Left ventricle myocardium inferior (tissue), 1 donor: Measurements from ENCODE around the gene GYPE. TPM values are rescaled to one million over a fixed set of nuclear protein-coding genes. Genes with fewer than 3 reads are reported as not detected.
"Not testable (repeated sequence)": the region's sequence is repeated elsewhere in the genome, so short reads cannot be mapped to it uniquely, and the experiment has no call there.

Source experiments
- DNase-seq: peaks from one replicate; pipeline ENCODE4 v3.0.0-alpha.2; 2020
- H3K27ac ChIP-seq: fragments of 200-600 bp; replicated peaks from 2 replicates; pipeline ENCODE4 v1.8.0; 2021
- H3K27me3 ChIP-seq: fragments of 200-600 bp; 2 replicates; pipeline ENCODE4 v1.8.0; 2021; ENCODE audit warnings: low read depth
- H3K36me3 ChIP-seq: fragments of 200-600 bp; 2 replicates; pipeline ENCODE4 v1.8.0; 2021
- H3K4me1 ChIP-seq: fragments of 200-600 bp; 2 replicates; pipeline ENCODE4 v1.8.0; 2021
- H3K4me3 ChIP-seq: fragments of 200-600 bp; 2 replicates; pipeline ENCODE4 v1.8.0; 2021; ENCODE audit warnings: mild to moderate bottlenecking, moderate library complexity
- H3K9me3 ChIP-seq: fragments of 200-600 bp; replicated peaks from 2 replicates; pipeline ENCODE4 v1.8.0; 2021
- intact Hi-C: fragments of 100-400 bp; cut with micrococcal nuclease; formaldehyde crosslinking; loops from one replicate; pipeline ENCODE4 v1.11.0; 2022
- total RNA-seq: library from RNA; stranded (reverse); fragmentation: NEBNext Ultra II Directional; extraction: Animal tissue kit (Norgen Biotek cat#: 25700); gene quantifications from one replicate; pipeline ENCODE4 v1.2.1, GENCODE V29; 2021
- TF ChIP-seq, protein P1 (sequence below): fragments of 200-600 bp; IDR thresholded peaks from 2 replicates; pipeline ENCODE4 v1.8.0; 2021; ENCODE audit warnings: antibody characterized with exemption, mild to moderate bottlenecking, borderline replicate concordance
- donor health status: DM: no; HTN: yes; CAD: no; lungs with severe emphysema.

GYPE gene
- total RNA-seq, 1 donor from 2014 or later = 0.16 TPM

DNA sequence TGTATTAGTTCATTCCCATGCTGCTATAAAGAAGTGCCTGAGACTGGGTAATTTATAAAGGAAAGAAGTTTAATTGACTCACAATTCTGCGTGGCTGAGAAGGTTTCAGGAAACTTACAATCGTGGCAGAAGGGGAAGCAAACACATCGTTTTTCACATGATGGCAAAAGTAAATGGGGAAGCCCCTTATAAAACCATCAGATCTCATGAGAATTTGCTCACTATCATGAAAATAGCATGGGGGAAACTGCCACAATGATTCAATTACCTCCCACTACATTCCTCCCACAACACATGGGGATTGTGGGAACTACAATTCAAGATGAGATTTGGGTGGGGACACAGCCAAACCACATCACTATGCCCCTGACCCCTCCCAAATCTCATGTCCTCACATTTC lies 35.4 kb downstream of the GYPE start:
- H3K36me3 ChIP-seq, intact Hi-C loops, DNase-seq, H3K4me1 ChIP-seq, H3K27ac ChIP-seq, H3K4me3 ChIP-seq, H3K9me3 ChIP-seq, H3K27me3 ChIP-seq: not testable (repeated sequence)

GRCh38 chr4:143862716-143863115 lies 42.6 kb downstream of the GYPE start:
- H3K9me3 ChIP-seq, H3K4me3 ChIP-seq, intact Hi-C loops, DNase-seq, H3K36me3 ChIP-seq, H3K27ac ChIP-seq, H3K27me3 ChIP-seq, H3K4me1 ChIP-seq: not testable (repeated sequence)

DNA sequence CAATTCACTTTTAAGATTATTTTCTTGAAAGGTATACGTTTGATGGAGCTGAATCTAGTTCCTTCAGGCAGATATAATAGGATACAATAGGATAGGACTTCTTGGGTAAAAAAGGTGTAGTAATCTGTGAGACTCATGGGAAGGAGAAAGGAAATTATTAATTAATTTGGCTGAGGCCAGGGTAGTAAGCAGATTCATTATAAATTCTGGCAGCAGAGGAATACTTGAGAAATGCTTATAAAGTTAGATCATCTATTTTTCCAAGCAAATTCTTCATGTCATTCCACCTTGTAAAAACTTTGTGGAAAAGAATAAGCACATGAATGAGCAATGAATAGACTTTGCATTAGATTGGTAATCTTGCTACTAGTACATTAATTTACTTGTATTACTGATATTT lies 46.9 kb downstream of the GYPE start:
- no peaks in the 10 kb centered on the region for H3K9me3 ChIP-seq
- TF ChIP-seq, protein P1, sequence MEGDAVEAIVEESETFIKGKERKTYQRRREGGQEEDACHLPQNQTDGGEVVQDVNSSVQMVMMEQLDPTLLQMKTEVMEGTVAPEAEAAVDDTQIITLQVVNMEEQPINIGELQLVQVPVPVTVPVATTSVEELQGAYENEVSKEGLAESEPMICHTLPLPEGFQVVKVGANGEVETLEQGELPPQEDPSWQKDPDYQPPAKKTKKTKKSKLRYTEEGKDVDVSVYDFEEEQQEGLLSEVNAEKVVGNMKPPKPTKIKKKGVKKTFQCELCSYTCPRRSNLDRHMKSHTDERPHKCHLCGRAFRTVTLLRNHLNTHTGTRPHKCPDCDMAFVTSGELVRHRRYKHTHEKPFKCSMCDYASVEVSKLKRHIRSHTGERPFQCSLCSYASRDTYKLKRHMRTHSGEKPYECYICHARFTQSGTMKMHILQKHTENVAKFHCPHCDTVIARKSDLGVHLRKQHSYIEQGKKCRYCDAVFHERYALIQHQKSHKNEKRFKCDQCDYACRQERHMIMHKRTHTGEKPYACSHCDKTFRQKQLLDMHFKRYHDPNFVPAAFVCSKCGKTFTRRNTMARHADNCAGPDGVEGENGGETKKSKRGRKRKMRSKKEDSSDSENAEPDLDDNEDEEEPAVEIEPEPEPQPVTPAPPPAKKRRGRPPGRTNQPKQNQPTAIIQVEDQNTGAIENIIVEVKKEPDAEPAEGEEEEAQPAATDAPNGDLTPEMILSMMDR = no peak
- no peaks in the 10 kb centered on the region for H3K4me1 ChIP-seq
- no peaks in the 10 kb centered on the region for H3K27me3 ChIP-seq
- DNase-seq = no peak
- no peak overlapping the region for H3K4me3 ChIP-seq
- no peaks in the 10 kb centered on the region for H3K36me3 ChIP-seq
- H3K27ac ChIP-seq = no peak overlapping the region
- intact Hi-C loops = no loop called here

GRCh38 chr4:143857391-143858336 lies 47.7 kb downstream of the GYPE start:
- H3K27ac ChIP-seq, H3K4me3 ChIP-seq, H3K36me3 ChIP-seq, H3K4me1 ChIP-seq, intact Hi-C loops, H3K27me3 ChIP-seq, H3K9me3 ChIP-seq, DNase-seq: not testable (repeated sequence)

DNA sequence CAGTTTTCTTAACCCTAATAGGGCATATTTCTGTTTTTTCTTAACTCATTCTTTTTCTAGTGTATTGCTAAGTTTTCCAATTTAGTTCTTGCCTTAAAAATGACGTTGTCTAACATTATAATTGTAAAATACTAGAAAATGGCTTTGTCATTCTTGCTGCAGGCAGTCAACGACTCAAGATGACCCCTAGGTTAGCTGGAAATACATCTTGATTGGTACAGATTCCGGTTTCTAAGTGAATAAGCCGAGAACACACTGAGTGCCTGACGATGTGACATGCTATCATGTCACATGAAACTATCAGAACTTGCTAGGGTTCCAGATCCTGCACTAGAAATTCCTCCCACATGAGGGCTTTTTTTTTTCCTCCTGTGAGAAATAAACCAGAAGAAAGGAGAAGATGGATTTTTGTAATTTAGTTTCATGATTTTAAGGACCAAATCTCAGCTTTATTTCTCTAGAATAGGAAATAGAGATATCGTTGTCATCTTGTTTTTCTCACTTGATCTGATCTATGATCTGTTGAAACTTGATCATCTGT lies 49.3 kb downstream of the GYPE start:
- H3K9me3 ChIP-seq, DNase-seq, H3K36me3 ChIP-seq, H3K4me3 ChIP-seq, H3K27me3 ChIP-seq, intact Hi-C loops, H3K27ac ChIP-seq, H3K4me1 ChIP-seq: not testable (repeated sequence)

DNA sequence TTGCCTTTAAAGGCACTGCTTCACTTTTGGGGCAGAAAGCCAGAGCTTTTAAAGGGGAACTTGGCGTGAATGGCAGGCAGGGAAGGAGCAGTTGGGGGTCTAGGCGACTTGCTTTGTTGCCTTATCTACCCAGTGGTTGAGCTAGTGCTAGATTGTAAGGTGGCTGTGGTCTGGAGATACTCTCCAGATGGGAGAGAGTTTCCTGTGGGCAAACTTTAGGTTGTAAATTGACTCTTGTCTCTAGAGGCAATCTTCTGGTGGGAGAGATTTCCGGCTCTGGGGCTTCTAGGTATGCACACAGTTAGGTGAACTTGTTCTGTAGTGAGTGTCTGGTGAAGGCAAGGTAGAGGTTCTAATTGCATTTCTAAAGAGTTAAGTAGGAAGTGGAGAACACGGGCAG lies 50.7 kb downstream of the GYPE start:
- H3K4me3 ChIP-seq, DNase-seq, H3K4me1 ChIP-seq, H3K27ac ChIP-seq, H3K9me3 ChIP-seq, intact Hi-C loops, H3K27me3 ChIP-seq, H3K36me3 ChIP-seq: not testable (repeated sequence)

- H3K4me1 ChIP-seq, H3K27me3 ChIP-seq, H3K27ac ChIP-seq, H3K9me3 ChIP-seq, H3K36me3 ChIP-seq, DNase-seq, H3K4me3 ChIP-seq, intact Hi-C loops: not testable (repeated sequence)
Measured at GRCh38 chr4:143849296-143849695, 56.1 kb downstream of the GYPE start.

DNA sequence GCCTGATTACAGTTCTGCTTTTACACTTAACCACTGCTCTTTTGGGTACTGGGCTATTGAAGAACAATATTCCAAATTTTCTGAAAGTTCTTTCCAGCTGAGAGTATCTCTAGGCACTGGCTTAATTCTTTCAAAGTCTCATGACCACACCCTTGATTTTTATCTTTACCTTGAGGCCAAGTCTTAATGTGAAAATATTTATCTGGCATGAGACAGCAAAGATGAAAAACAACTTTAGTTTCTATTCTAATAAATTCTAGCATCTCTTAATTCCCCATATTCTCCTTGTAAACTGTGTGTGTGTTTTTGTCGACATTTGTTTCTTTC lies 61.9 kb downstream of the GYPE start:
- DNase-seq, intact Hi-C loops, H3K4me1 ChIP-seq, H3K36me3 ChIP-seq, H3K4me3 ChIP-seq, H3K27ac ChIP-seq, H3K27me3 ChIP-seq, H3K9me3 ChIP-seq: not testable (repeated sequence)

DNA sequence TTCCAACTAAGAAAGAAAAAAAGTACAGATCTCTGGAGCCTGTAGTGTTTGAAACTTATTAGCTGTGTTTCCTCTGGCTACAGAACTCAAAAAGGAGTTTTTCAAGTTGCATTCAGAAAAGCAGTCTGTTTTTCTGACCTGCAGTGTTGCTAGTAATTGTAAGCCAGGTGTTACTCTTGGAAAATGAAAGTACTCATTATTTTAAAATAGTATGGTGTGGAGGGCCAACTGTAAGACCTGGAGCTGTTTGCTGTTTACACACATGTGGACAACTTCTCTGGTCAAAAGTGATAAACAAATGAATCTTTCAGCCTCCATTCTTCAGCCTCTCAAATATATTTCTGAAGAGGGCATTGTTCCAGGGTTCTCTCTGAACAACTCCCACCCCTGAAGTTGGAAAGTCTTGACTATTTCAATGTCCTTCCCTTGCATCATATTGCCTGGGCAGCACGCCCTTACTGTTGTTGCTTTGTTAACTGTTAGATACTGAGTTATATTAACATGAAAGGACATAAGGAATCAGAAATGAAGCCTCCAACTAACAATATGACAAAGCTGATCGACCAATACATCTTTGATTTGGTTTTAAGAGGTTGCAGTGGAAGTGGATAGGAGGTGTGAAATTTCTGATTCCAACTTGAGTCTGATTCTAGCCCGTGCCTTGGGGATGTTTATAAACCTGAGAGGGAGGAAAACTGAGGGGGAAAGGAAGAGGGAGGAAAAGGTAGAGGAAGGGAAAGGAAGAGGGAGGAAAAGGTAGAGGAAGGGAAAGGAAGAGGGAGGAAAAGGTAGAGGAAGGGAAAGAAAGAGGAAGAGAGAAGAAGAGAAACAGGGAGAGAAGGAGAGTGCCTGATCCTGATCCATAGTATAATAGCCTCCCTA lies 62.5 kb downstream of the GYPE start:
- H3K36me3 ChIP-seq, H3K9me3 ChIP-seq, H3K4me3 ChIP-seq, H3K27ac ChIP-seq, intact Hi-C loops, H3K27me3 ChIP-seq, DNase-seq, H3K4me1 ChIP-seq: not testable (repeated sequence)

DNA sequence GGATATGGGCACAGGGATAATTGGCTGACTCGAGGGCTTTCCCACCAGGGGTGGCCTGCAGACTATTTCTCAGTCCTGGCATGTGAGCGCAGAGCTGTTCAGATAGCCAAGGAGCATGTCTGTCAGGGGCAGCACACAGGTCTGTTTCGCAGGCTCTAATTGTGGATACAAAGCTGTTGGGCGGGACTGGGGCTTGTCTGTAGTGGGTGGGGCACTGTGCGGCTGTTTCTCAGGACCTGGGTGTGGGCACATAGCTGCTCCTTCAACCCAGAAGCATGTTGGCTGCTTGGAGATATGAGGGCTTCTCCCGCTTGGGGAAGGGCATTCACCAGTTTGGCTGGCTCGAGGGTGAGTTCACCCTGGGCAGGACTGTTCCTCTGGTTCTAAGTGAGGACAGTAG lies 65.9 kb downstream of the GYPE start:
- H3K4me3 ChIP-seq, H3K27me3 ChIP-seq, intact Hi-C loops, DNase-seq, H3K36me3 ChIP-seq, H3K4me1 ChIP-seq, H3K9me3 ChIP-seq, H3K27ac ChIP-seq: not testable (repeated sequence)

GRCh38 chr4:143834196-143834595 lies 71.2 kb downstream of the GYPE start:
- H3K27ac ChIP-seq, intact Hi-C loops, H3K36me3 ChIP-seq, H3K4me3 ChIP-seq, H3K4me1 ChIP-seq, DNase-seq, H3K27me3 ChIP-seq: not testable (repeated sequence)
- peaks cover 22% of the 10 kb centered on the region for H3K9me3 ChIP-seq

- peaks cover 22% of the 10 kb centered on the region for H3K9me3 ChIP-seq
- H3K4me3 ChIP-seq, H3K4me1 ChIP-seq, intact Hi-C loops, H3K27me3 ChIP-seq, DNase-seq, H3K27ac ChIP-seq, H3K36me3 ChIP-seq: not testable (repeated sequence)
Measured at GRCh38 chr4:143833676-143834075, 71.7 kb downstream of the GYPE start.
